Osteoblast (primary cell): ENCODE measurements around the gene PRPF6. TPM values are rescaled to one million over a fixed set of nuclear protein-coding genes. Genes with fewer than 3 reads are reported as not detected.
A peak's percentile ranks its signal among the peaks of the same experiment; 100 is the strongest.
"Not testable (repeated sequence)": the region's sequence is repeated elsewhere in the genome, so short reads cannot be mapped to it uniquely, and the experiment has no call there.

Experiments
- DNase-seq: peaks from one replicate; pipeline ENCODE4 v3.0.0; 2011; ENCODE audit warnings: low spot score, mixed read lengths; ENCODE audit not compliant: insufficient read length; ENCODE audit errors: missing footprints
- H2AFZ ChIP-seq: 2 replicates; pipeline ENCODE4 v1.6.0; 2011; ENCODE audit warnings: mild to moderate bottlenecking, low read length
- H3K27ac ChIP-seq: 2 replicates; pipeline ENCODE4 v1.5.1; 2011; ENCODE audit warnings: mild to moderate bottlenecking, low read depth, low read length, moderate library complexity
- H3K27me3 ChIP-seq: 2 replicates; pipeline ENCODE4 v1.6.0; 2012; ENCODE audit warnings: mild to moderate bottlenecking, control low read depth, inconsistent platforms, low read length, moderate library complexity; ENCODE audit not compliant: insufficient read depth
- H3K36me3 ChIP-seq: 2 replicates; pipeline ENCODE4 v1.5.1; 2011; ENCODE audit warnings: mild to moderate bottlenecking, low read length, control low read depth, moderate library complexity; ENCODE audit not compliant: insufficient read depth
- H3K4me1 ChIP-seq: 2 replicates; pipeline ENCODE4 v1.5.1; 2011; ENCODE audit warnings: mild to moderate bottlenecking, low read length, control low read depth, moderate library complexity; ENCODE audit not compliant: insufficient read depth
- H3K4me2 ChIP-seq: 2 replicates; pipeline ENCODE4 v1.6.0; 2011; ENCODE audit warnings: mild to moderate bottlenecking, low read length; ENCODE audit not compliant: insufficient read depth
- H3K4me3 ChIP-seq: fragments of 200-600 bp; sonication (generic); 3 replicates; pipeline ENCODE4 v1.5.1; 2012; ENCODE audit warnings: mild to moderate bottlenecking, low read length, inconsistent platforms; ENCODE audit not compliant: insufficient read depth
- H3K79me2 ChIP-seq: 2 replicates; pipeline ENCODE4 v1.6.0; 2012; ENCODE audit warnings: mild to moderate bottlenecking, low read length, control low read depth, inconsistent platforms; ENCODE audit not compliant: insufficient read depth
- H3K9me3 ChIP-seq: 2 replicates; pipeline ENCODE4 v1.5.1; 2011; ENCODE audit warnings: low read depth, low read length, control low read depth
- H4K20me1 ChIP-seq: 2 replicates; pipeline ENCODE4 v1.6.0; 2012; ENCODE audit warnings: mild to moderate bottlenecking, low read length, control low read depth; ENCODE audit not compliant: insufficient read depth
- CTCF ChIP-seq: IDR thresholded peaks from 2 replicates; pipeline ENCODE4 v1.5.1; 2011; ENCODE audit warnings: mild to moderate bottlenecking, low read depth, low read length, moderate library complexity; ENCODE audit errors: extremely low read depth
- total RNA-seq: library from RNA; depleted of rRNA; stranded (reverse); fragments of >200 nt; gene quantifications from 2 replicates; pipeline ENCODE4 v1.2.3, GENCODE V29; 2012

The PRPF6 gene
- total RNA-seq, 1 donor = 56.1 TPM

GRCh38 chr20:63958964-63959698, 21.8 kb upstream of the PRPF6 start:
- DNase-seq = no peak
- TF ChIP-seq CTCF = no peak
- no peaks in the 10 kb centered on the region for H3K27me3 ChIP-seq

GRCh38 chr20:63959699-63960075, 21.2 kb upstream of the PRPF6 start:
- H3K4me3 ChIP-seq = no peak overlapping the region
- peaks cover 13% of the 10 kb centered on the region for H3K4me1 ChIP-seq

More at GRCh38 chr20:63958964-63959698, 21.8 kb upstream of the PRPF6 start:
- peaks cover 13% of the 10 kb centered on the region for H3K4me1 ChIP-seq
- H3K27ac ChIP-seq = no peak overlapping the region
- no peak overlapping the region for H2AFZ ChIP-seq
- no peak overlapping the region for H3K4me2 ChIP-seq
- H3K36me3 ChIP-seq = peaks cover 29% of the 10 kb centered on the region
- H3K4me3 ChIP-seq = no peak overlapping the region
- H3K9me3 ChIP-seq = no peaks in the 10 kb centered on the region
- peaks cover 20% of the 10 kb centered on the region for H3K79me2 ChIP-seq
- peaks cover 12% of the 10 kb centered on the region for H4K20me1 ChIP-seq

GRCh38 chr20:63960654-63961621, 20.0 kb upstream of the PRPF6 start:
- H3K4me1 ChIP-seq, H3K4me3 ChIP-seq, H3K79me2 ChIP-seq, H2AFZ ChIP-seq, H3K27me3 ChIP-seq, H3K27ac ChIP-seq, H3K4me2 ChIP-seq, H4K20me1 ChIP-seq, H3K9me3 ChIP-seq: not testable (repeated sequence)
- H3K36me3 ChIP-seq = peaks cover 34% of the 10 kb centered on the region
- peak; percentile 80 for DNase-seq

More at GRCh38 chr20:63959699-63960075, 21.2 kb upstream of the PRPF6 start:
- DNase-seq = no peak
- H3K36me3 ChIP-seq = peaks cover 33% of the 10 kb centered on the region
- H4K20me1 ChIP-seq = peaks cover 7% of the 10 kb centered on the region
- no peaks in the 10 kb centered on the region for H3K9me3 ChIP-seq
- TF ChIP-seq CTCF = no peak
- no peak overlapping the region for H2AFZ ChIP-seq
- H3K79me2 ChIP-seq = peaks cover 15% of the 10 kb centered on the region
- no peak overlapping the region for H3K4me2 ChIP-seq
- no peak overlapping the region for H3K27ac ChIP-seq
- H3K27me3 ChIP-seq = no peaks in the 10 kb centered on the region

- no peak for TF ChIP-seq CTCF
- Histone ChIP-seq H3K27ac (no peak overlapping the region), H3K36me3 (peaks cover 40% of the 10 kb centered on the region), H3K79me2 (no peaks in the 10 kb centered on the region), H3K9me3 (no peaks in the 10 kb centered on the region), H3K27me3 (no peaks in the 10 kb centered on the region), H2AFZ (no peak overlapping the region), H4K20me1 (peaks cover 5% of the 10 kb centered on the region), H3K4me2 (no peak overlapping the region), H3K4me1 (peaks cover 6% of the 10 kb centered on the region), H3K4me3 (no peak overlapping the region)
- DNase-seq = peak; percentile 87
Observed at GRCh38 chr20:63961664-63962425, 19.1 kb upstream of the PRPF6 start.
